T-helper 1 cell treated with Interleukin-12 subunit alpha and Interleukin-12 subunit beta and Interleukin-4 antibody, amounts not matched to agents 30 ng/mL and 1 ng/mL, for 36 hours (primary cell): Measurements from ENCODE around the gene TMEM125. TPM values are rescaled to one million over a fixed set of nuclear protein-coding genes. Genes with fewer than 3 reads are reported as not detected.

Experiments
- intact Hi-C: fragments of 100-400 bp; cut with micrococcal nuclease; formaldehyde crosslinking; loops from one replicate; pipeline ENCODE4 v1.15.1; 2024
- total RNA-seq: library from RNA; stranded (reverse); gene quantifications from 2 replicates; pipeline ENCODE4 v1.2.3, GENCODE V29; 2022

The TMEM125 gene
- total RNA-seq, 1 donor from 2014 or later = not detected

DNA sequence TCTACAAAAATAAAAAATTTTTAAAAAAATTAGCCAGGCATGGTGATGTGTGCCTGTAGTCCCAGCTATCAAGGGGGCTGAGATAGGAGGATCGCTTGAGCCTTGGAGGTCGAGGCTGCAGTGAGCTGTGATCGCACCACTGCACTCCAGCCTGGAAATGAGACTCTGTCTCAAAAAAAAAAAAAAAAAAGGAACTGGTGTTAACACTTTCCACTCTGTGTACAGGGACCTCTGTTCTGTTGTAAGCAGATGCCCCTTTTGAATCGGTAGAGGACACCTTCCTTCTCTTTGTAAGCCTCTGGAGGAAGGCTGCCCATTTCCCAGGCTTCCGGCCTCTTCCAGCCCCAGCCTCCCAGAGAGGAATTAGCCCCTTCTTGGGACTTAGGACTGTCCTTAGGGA, 22.9 kb downstream of the TMEM125 start:
- intact Hi-C loops = no loop called here

DNA sequence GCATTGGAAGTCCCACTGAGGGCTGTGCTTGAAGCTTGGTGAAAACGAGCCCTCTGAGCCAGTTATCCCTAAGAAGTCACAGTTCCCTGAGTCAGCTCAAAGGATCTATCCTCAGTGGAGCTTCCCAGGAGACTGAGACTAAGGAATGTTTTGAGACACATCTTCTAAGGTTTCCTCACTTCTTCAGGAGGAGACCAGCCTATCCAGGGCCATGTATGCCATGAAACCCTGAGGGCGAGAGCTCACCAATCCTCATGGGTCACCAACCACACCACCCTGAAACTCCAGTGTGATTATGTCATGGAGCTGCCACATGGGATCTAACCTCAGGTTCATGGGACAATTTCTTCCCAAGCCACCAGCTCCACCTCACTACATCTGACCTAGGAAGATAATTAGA, 23.4 kb downstream of the TMEM125 start:
- intact Hi-C loops = no loop called here

GRCh38 chr1:43293896-43294760, 24.3 kb downstream of the TMEM125 start:
- intact Hi-C loops = loop anchor here (2.0 kb wide), 1 partner anchor 19 kb away; no protein-coding TSS in a partner anchor

- intact Hi-C loops = loop anchor here (2.0 to 5.0 kb wide), 2 partner anchors 20 to 67 kb away; no protein-coding TSS in a partner anchor
Observed at GRCh38 chr1:43294761-43295160, 25.0 kb downstream of the TMEM125 start.

DNA sequence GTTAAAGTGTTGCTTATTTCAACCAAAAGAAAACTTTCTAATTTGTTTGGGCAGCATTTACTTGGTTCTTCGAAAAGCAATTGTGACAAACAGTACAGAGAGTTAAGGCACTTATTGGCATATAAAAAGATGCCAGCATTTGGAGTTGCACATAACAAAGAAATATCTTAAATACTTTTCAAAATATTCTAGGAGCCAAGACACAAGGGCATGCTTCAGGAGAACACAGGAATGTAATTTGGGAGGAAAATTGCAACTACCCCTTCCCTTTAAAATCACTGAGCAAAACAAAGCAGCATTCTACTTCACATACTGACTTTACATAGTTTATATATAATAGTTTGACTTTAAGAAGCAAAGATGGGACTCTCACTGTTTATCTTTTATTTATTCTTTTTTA, 26.4 kb downstream of the TMEM125 start:
- intact Hi-C loops = loop anchor here (5.0 kb wide), 1 partner anchor 69 kb away; no protein-coding TSS in a partner anchor

DNA sequence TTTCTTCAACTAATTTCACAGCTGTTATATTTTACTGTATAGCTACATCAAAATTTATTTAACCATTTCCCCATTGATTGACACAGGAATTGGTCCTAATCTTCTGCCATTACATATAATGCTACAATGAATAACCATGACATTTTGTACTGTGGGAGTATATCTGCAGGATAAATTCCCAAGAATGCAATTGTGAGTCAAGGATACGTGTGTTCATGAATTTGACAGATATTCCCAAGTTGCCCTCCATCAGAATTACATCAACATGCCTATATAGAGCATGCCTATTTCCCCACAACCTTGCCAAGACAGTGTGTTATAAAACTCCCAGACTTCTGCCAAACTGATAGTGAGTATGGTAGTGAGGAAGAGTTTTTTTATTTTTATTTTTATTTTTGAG, 28.3 kb downstream of the TMEM125 start:
- intact Hi-C loops = loop anchor here (5.0 kb wide), 1 partner anchor 71 kb away; no protein-coding TSS in a partner anchor

DNA sequence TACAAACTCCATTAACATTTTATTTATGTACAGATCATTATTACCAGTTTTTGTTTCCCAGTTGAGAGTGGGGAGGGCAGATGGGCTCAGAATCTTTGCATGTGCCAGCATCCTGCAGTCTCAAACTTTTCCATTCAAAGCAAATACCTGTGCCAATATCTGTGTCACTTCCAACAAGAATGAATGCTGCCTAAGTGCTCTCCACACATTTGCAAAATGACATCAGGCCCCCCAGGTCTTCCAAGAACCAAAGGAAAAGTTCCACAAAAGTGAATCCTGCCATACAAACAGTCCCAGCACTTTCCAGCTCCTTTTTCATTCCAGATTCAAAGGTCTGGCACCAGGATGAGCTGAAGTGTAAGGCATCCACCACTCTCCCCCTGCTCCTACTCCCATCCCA, 29.3 kb downstream of the TMEM125 start:
- intact Hi-C loops = loop anchor here (5.0 kb wide), 1 partner anchor 72 kb away; no protein-coding TSS in a partner anchor

DNA sequence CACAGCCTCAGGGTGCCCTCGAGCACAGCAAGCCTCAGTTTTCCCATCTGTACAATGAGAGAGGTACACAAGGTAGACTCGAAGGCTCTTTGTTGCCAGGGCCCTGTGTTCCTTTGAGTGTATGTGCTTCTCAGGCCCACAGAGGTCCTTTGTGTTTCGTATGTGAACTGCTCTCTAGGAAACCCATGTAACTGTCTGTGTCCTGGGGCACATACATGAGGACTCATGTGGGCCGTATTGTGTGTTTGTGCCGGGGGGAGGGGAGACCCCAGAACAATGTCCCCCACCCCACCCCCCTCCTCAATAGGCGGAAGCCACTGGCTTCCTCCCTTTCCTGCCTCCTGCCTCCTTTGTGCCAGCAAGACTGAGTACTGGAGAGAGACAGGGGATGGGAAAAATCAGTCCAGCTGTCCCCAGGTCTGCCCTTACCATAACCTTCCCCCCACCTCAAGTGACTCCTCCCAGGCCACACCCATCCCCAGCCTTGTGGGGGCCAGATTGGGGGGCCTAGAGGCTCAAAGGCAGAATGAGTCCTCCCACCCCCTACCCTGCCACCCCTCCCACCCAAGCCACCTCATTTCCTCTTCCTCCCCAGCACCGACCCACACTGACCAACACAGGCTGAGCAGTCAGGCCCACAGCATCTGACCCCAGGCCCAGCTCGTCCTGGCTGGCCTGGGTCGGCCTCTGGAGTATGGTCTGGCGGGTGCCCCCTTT, 30.8 kb downstream of the TMEM125 start, which contains the start of gene TIE1:
TIE1 (plus strand) TSS at position 605 of the 717 bp plus-strand sequence; CDS start at position 695, 90 bp downstream.
- intact Hi-C loops = no loop called here

GRCh38 chr1:43302201-43302600, 32.4 kb downstream of the TMEM125 start:
- intact Hi-C loops = no loop called here

- intact Hi-C loops = no loop called here
Observed at GRCh38 chr1:43302721-43303470, 33.1 kb downstream of the TMEM125 start.

DNA sequence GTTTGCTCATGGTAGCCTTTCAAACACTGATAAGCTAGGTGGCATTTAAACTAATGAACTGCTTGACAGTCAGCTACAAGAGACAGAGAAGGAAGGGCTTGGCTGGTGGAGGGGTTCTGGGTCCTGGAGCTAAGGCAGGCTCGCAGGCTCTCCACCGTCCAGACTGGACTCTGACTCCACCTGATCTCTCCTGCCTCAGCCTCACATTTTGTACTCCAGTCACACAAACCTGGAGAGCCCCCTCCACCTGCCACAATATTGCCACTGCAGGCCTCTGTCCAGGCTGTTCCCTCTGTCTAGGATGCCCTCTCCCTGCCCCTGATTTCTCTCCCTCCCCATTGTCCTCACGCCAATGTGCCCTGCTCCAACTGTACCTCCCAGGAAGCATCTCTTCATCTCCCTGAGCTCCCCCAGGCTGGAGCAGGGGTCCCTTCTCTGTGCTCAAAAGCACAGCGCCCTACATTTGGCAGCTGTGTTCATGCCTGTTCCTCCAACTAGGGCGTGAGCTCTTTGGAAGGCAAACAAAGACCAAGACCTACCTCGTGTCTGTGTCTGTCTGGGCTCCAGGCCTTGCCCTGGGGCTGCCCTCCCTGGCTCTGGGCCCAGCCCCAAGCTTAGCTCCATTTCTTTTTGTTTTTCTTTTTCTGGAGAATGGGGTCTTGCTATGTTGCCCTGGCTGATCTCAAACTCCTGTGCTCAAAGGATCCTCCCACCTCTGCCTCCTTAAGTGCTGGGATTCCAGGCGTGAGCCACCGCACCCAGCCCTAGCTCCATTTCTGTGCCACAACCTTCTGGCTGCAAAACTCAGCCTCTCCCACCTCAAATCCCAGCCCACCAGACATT, 33.9 kb downstream of the TMEM125 start:
- intact Hi-C loops = no loop called here

GRCh38 chr1:43304314-43304681, 34.5 kb downstream of the TMEM125 start:
- intact Hi-C loops = no loop called here

GRCh38 chr1:43304771-43305300, 35.1 kb downstream of the TMEM125 start:
- intact Hi-C loops = no loop called here

DNA sequence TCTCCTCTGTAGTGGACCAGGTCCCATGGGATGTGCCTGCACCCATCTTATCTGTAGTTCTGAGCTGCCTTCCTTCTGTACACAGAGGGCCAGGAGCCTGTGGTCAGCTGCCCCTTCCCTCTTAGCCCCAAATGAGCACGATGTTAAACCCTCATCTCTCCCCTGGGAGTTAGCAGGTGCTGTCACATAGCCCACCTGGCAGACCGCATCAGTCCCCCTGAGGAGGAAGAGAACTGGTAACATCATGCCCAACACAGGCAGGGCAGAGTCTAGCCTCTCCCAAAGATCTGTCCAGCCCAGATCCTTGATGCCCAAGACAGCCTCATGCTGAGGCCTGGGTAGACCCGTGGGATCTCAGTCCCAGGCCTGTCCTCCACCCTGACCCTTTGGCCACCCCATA, 35.7 kb downstream of the TMEM125 start:
- intact Hi-C loops = no loop called here

GRCh38 chr1:43305926-43306687, 36.3 kb downstream of the TMEM125 start:
- intact Hi-C loops = no loop called here

DNA sequence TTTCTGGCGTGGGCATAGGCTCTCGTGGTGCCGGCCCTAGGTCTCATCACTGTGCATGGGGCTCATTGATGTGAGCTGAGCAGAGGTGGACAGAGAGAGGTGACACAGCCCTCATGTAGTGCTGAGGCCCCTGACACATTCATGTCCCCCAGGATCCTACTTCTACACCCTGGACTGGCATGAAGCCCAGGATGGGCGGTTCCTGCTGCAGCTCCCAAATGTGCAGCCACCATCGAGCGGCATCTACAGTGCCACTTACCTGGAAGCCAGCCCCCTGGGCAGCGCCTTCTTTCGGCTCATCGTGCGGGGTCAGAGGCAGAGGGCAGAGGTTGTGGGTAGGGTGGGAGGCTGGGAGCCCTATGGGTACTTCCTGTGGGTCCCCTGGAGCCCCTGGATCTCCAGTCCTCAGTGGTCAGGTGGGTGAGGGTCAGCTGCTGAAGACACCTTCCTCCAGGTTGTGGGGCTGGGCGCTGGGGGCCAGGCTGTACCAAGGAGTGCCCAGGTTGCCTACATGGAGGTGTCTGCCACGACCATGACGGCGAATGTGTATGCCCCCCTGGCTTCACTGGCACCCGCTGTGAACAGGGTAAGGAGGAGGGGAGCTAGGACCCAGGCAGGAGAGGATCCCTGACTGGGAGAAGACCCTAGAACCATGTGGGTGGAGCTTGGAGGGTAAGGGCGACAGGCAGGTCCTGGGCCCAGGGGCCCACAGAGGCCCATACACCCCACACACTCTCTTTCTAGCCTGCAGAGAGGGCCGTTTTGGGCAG, 37.1 kb downstream of the TMEM125 start:
- intact Hi-C loops = no loop called here

DNA sequence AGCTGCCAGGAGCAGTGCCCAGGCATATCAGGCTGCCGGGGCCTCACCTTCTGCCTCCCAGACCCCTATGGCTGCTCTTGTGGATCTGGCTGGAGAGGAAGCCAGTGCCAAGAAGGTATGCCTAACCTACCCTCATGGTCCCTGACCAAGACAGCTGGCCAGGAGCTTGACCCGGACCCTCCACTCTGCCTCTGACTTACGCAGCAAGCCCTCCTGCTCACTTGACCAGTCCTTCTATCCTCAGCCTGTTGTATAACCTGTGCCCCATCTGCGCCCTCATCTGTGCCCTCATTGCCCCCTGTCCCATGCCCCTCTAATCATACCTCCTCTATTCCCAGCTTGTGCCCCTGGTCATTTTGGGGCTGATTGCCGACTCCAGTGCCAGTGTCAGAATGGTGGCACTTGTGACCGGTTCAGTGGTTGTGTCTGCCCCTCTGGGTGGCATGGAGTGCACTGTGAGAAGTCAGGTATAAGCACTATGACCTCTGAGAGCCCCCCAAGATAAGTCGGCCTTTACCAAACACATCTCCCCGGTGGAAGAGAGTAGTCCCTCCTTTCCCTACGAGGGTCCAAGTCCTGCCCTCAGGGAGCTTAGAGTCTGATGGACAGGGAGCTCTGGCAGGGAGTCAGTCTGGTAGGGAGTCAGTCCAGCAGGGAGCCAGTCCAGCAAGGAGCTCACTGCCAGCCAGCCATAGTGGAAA, 37.8 kb downstream of the TMEM125 start:
- intact Hi-C loops = no loop called here
